Thoracic aorta (tissue), 2 donors: Measurements from ENCODE around the gene RBP5. TPM values are rescaled to one million over a fixed set of nuclear protein-coding genes. Genes with fewer than 3 reads are reported as not detected.

Experiments
- ATAC-seq: fragments of 150-250 bp; one replicate; pipeline ENCODE4 v1.8.0; 2017; ENCODE audit warnings: low read depth; ENCODE audit not compliant: insufficient number of reproducible peaks, low FRiP score
- DNase-seq: peaks from one replicate; pipeline ENCODE4 v3.0.0-alpha.2; 2020; ENCODE audit warnings: low spot score
- H3K27ac ChIP-seq, 2 donors: fragments of 200-600 bp; sonication (generic); 1 replicate in 1 of 2; 2 replicates in 1 of 2; pipeline ENCODE4 v1.5.1; 2016; ENCODE audit warnings: mild to moderate bottlenecking in 2 of 2, moderate library complexity in 2 of 2
- H3K27me3 ChIP-seq: fragments of 200-600 bp; sonication (generic); replicated peaks from 2 replicates; pipeline ENCODE4 v1.6.0; 2016; ENCODE audit warnings: mild to moderate bottlenecking; ENCODE audit not compliant: insufficient read depth
- H3K36me3 ChIP-seq: fragments of 200-600 bp; sonication (generic); one replicate; pipeline ENCODE4 v1.5.1; 2016
- H3K4me1 ChIP-seq, 2 donors: fragments of 200-600 bp; sonication (generic); 1 replicate in 1 of 2; 2 replicates in 1 of 2; pipeline versions ENCODE4 v1.5.1 to v1.6.0; 2016; ENCODE audit warnings: low read depth in 2 of 2, mild to moderate bottlenecking in 1 of 2; ENCODE audit not compliant: control insufficient read depth in 1 of 2
- H3K4me3 ChIP-seq: fragments of 200-600 bp; sonication (generic); 2 replicates; pipeline ENCODE4 v1.5.1; 2016; ENCODE audit warnings: mild to moderate bottlenecking
- H3K9me3 ChIP-seq: fragments of 200-600 bp; sonication (generic); 2 replicates; pipeline ENCODE4 v1.5.1; 2016
- CTCF ChIP-seq: fragments of 200-600 bp; sonication (generic); IDR thresholded peaks from one replicate; pipeline ENCODE4 v1.5.1; 2019; ENCODE audit warnings: antibody characterized with exemption
- total RNA-seq, 2 donors: library from RNA; depleted of rRNA; stranded (reverse); fragments of >200 nt; gene quantifications; one replicate each; pipeline versions ENCODE4 v1.1.0 to v1.2.3, GENCODE V29; 2016

The RBP5 gene
- under 1 TPM in 1 of 2 donors, not detected in 1; 0.71 TPM for total RNA-seq

GRCh38 chr12:7128681-7129286 is at the start of gene RBP5:
Gene RBP5 (minus strand): TSS chr12:7128889. CDS start chr12:7128775, 114 bp downstream.
- H3K4me1 ChIP-seq = peaks cover 12 to 14% of the 10 kb centered on the region in 2 donors
- no peak for DNase-seq
- H3K9me3 ChIP-seq = no peaks in the 10 kb centered on the region
- peak within 1 kb of the TSS; percentile 95 for H3K4me3 ChIP-seq
- no peak for ATAC-seq
- TF ChIP-seq CTCF = no peak
- H3K36me3 ChIP-seq = no peaks in the 10 kb centered on the region
- H3K27ac ChIP-seq = peak within 1 kb of the TSS; percentile 20 to 76
- H3K27me3 ChIP-seq = no peaks in the 10 kb centered on the region

GRCh38 chr12:7178481-7178880 is 49.8 kb upstream of the RBP5 start:
- no peak for TF ChIP-seq CTCF
- Histone ChIP-seq H3K27ac (no peak overlapping the region), H3K4me1 (no peaks in the 10 kb centered on the region), H3K4me3 (no peak overlapping the region), H3K27me3 (no peaks in the 10 kb centered on the region), H3K36me3 (no peaks in the 10 kb centered on the region), H3K9me3 (no peaks in the 10 kb centered on the region)
- DNase-seq (no peak), ATAC-seq (no peak)

- Histone ChIP-seq H3K4me3 (no peak overlapping the region), H3K27me3 (no peaks in the 10 kb centered on the region), H3K9me3 (no peaks in the 10 kb centered on the region), H3K36me3 (no peaks in the 10 kb centered on the region), H3K27ac (no peak overlapping the region), H3K4me1 (no peaks in the 10 kb centered on the region)
- DNase-seq (no peak), ATAC-seq (no peak)
- no peak for TF ChIP-seq CTCF
Measured at GRCh38 chr12:7176595-7176994, 47.9 kb upstream of the RBP5 start.

- no peak for ATAC-seq
Measured at GRCh38 chr12:7175493-7175892, 46.8 kb upstream of the RBP5 start.

GRCh38 chr12:7171854-7172253 is 43.2 kb upstream of the RBP5 start:
- no peak overlapping the region for H3K4me3 ChIP-seq
- ATAC-seq = no peak
- no peaks in the 10 kb centered on the region for H3K27me3 ChIP-seq
- no peaks in the 10 kb centered on the region for H3K36me3 ChIP-seq
- no peaks in the 10 kb centered on the region for H3K9me3 ChIP-seq
- no peak overlapping the region for H3K27ac ChIP-seq
- H3K4me1 ChIP-seq = no peaks in the 10 kb centered on the region
- no peak for DNase-seq
- TF ChIP-seq CTCF = no peak

More at GRCh38 chr12:7175493-7175892, 46.8 kb upstream of the RBP5 start:
- Histone ChIP-seq H3K27me3 (no peaks in the 10 kb centered on the region), H3K9me3 (no peaks in the 10 kb centered on the region), H3K27ac (no peak overlapping the region), H3K4me1 (no peaks in the 10 kb centered on the region), H3K36me3 (no peaks in the 10 kb centered on the region), H3K4me3 (no peak overlapping the region)
- DNase-seq = no peak
- no peak for TF ChIP-seq CTCF
